Muscle of back (tissue), 13 donors: ENCODE results near the gene CREBZF. TPM values are rescaled to one million over a fixed set of nuclear protein-coding genes. Genes with fewer than 3 reads are reported as not detected.

Experiments
- DNase-seq, 3 donors: peaks; one replicate each; pipeline versions ENCODE4 v3.0.0 to v3.0.0-alpha.2; 2013
- long read RNA-seq, 9 donors: transcript quantifications; one replicate each; lab custom pipeline, GENCODE V29; 2026
- polyA plus RNA-seq, 10 donors: library from polyadenylated mRNA; unstranded; fragments of 120-200 nt; gene quantifications; one replicate each; pipeline ENCODE4 v1.2.1, GENCODE V29; 2013; ENCODE audit not compliant: insufficient read length in 10 of 10

CREBZF gene
- polyA plus RNA-seq, result 10 to 100 TPM; 38.5 to 71.7 (median 50.6) TPM
- long read RNA-seq, donor 1, full-length matches to known transcripts, result 15 of 15 reads
- long read RNA-seq, donor 1, partial matches to known transcripts, result 0 of 15 reads
- long read RNA-seq, donor 1, other reads (novel, unspliced or antisense), result 0 of 15 reads
- long read RNA-seq, donor 2, full-length matches to known transcripts, result 40 of 40 reads
- long read RNA-seq, donor 2, partial matches to known transcripts, result 0 of 40 reads
- long read RNA-seq, donor 2, other reads (novel, unspliced or antisense), result 0 of 40 reads
- long read RNA-seq, donor 3, full-length matches to known transcripts, result 1 of 1 reads
- long read RNA-seq, donor 3, partial matches to known transcripts, result 0 of 1 reads
- long read RNA-seq, donor 3, other reads (novel, unspliced or antisense), result 0 of 1 reads
- long read RNA-seq, donor 4, full-length matches to known transcripts, result 39 of 39 reads
- long read RNA-seq, donor 4, partial matches to known transcripts, result 0 of 39 reads
- long read RNA-seq, donor 4, other reads (novel, unspliced or antisense), result 0 of 39 reads
- long read RNA-seq, donor 5, full-length matches to known transcripts, result 34 of 34 reads
- long read RNA-seq, donor 5, partial matches to known transcripts, result 0 of 34 reads
- long read RNA-seq, donor 5, other reads (novel, unspliced or antisense), result 0 of 34 reads
- long read RNA-seq, donor 6, full-length matches to known transcripts, result 46 of 57 reads
- long read RNA-seq, donor 6, partial matches to known transcripts, result 11 of 57 reads
- long read RNA-seq, donor 6, other reads (novel, unspliced or antisense), result 0 of 57 reads
- long read RNA-seq, donor 7, full-length matches to known transcripts, result 53 of 60 reads
- long read RNA-seq, donor 7, partial matches to known transcripts, result 7 of 60 reads
- long read RNA-seq, donor 7, other reads (novel, unspliced or antisense), result 0 of 60 reads
- long read RNA-seq, donor 8, full-length matches to known transcripts, result 38 of 46 reads
- long read RNA-seq, donor 8, partial matches to known transcripts, result 8 of 46 reads
- long read RNA-seq, donor 8, other reads (novel, unspliced or antisense), result 0 of 46 reads
- long read RNA-seq, donor 9, full-length matches to known transcripts, result 3 of 3 reads
- long read RNA-seq, donor 9, partial matches to known transcripts, result 0 of 3 reads
- long read RNA-seq, donor 9, other reads (novel, unspliced or antisense), result 0 of 3 reads

DNA sequence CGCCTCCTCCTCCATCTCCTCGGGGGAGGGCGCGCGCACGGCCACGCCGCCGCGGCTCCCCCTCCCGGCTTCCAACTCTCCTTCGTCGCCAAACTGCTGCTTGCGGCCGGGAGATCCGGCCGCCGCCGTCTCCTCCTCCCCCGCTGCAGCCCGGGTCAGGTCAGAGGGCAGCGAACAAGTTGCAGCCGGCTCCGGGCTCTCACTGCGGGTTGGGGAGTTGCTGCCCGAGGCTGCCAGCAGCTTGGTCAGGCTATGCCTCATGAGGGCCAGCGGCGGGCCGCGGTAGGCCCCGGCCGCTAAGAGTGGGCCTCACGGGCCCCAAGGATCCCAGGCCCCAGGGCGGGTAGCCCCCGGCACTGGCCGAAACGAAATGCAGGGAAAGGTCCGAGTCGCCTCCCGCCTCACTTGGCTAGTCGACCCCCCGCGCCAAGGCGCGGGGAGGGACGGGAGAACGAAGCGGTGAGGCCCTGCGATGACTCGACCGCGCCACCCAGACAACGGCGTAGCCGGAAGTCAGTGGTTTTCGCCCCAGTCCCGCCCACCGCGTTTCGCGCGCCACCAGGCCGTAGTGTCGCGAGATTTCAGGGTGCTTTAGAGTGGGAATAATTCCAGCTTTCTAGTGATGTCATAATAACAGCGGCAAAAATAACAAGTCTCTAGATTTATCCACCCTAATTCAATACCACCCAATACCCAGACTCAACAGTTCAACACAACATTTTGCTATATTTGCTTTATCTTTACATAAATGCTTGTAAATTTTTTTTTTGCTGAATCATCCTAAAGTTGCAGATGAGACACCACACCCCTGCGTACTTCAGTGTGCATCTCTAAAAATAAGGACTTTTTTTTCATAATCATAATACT is at the start of gene CREBZF:
CREBZF (minus strand) TSS at position 515 of the 867 bp plus-strand sequence; CDS start at position 261, 254 bp downstream.
- peak; percentile 96 to 98 (median 97) for DNase-seq

DNA sequence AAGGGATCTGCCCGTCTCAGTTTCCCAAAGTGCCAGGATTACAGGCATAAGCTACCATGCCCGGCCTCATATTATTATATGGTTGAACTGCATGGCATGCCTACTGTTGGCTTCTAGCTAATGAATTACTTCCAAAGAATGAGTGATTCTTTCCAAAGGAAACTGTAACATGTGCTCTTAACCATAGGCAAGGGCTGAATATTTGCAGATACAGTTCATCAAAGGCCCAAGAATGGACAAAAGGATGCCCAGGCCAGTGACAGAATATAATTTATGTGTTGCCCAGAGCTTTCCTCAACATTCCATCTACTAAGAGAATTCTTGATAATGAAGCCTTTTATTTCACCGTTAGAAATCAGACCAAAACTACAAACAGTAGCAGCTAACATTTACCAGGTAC is 48.0 kb upstream of the CREBZF start:
- no peak for DNase-seq

- DNase-seq, result no peak
Observed at GRCh38 chr11:85710917-85711316, 46.0 kb upstream of the CREBZF start.

DNA sequence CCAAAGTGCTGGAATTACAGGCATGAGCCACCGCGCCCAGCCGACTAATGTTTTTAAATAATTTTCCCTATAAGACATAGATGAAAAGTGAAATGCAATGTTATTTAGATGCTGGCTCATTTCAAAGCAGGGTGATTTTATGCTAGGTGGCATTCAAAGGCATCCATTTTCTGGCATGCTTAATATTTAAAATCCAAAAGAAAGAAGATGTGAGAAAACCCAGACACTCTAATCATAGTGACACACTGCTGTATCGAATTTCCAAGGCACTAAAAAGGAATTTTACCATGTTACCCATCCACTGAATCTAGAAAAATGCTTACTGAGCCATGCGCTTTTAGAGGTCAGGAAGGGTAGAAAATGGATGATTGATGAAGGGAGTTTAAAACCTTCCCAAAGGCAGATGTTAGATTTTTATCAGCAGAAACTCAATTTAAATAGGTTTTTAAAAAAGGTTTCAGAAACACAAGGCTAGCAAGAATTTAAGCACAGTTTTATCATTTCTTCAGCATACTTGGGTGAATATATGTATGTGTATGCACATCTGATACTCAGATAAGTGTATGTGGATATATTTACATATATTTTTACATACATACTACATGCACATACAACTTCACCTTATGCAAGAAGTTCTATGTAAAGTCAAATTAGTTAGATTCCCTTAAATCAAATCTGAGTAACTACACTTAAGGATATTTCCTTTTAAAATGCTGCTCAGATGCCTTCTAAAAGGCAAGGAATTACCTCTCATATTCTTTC is 45.2 kb upstream of the CREBZF start:
- no peak for DNase-seq

DNA sequence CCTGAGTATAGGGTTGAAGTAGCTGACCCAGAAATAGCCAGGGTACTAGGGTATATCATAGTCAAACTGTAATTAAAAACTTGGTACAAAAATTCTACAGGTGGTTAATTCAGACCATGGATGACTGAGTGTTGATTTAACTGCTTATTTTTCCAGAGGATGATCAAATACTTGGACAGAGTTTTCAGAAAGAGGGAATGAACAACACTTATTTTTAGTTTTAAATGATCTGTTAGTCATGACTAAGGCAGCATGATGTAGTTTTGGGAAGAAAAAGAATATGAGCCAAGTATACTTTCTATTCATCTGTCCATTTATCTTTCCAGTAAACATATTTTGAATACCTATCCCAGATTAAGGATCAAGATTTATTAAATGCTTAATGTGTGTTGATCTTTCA is 40.9 kb upstream of the CREBZF start:
- DNase-seq, result no peak

GRCh38 chr11:85704967-85705366 is 40.0 kb upstream of the CREBZF start:
- DNase-seq, result no peak

GRCh38 chr11:85699957-85700741 is 35.2 kb upstream of the CREBZF start:
- no peak for DNase-seq

DNA sequence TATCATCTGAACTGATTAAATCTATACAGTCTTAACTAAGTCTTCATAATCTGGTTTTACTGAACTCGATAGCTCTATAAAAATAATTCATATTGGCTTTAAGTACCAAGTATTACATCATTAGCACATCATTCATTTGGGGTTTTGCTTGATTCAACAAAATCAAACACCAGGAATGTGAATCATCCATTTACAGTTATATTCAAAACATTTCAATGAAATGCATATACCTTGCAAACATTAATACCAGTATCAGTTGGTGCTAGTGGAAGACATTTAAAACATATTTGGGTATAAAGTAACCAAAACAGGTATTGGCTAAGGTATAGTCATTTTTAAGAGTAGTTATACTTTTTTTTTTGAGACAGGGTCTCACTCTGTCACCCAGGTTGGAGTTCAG is 33.3 kb upstream of the CREBZF start:
- DNase-seq, result no peak

DNA sequence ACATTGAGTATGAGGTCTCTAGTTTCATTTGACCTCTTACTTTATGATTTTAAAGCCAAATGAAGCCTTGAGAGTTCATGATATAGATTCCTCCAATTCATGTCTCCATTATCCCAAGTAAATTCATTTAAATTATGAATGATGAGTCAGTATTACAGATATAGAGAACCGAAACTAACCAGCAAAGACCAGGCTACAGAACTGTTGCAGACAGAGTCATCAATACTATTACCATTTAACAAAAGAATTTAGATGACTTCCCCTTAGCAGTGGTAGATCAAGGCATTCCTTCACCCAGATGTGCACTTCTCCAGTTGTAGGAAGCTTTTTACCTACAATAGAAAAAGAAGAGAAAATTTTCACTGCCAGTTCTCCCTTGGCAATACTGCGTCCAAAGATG is 32.8 kb upstream of the CREBZF start:
- no peak for DNase-seq

GRCh38 chr11:85695546-85695945 is 30.6 kb upstream of the CREBZF start:
- no peak for DNase-seq

DNA sequence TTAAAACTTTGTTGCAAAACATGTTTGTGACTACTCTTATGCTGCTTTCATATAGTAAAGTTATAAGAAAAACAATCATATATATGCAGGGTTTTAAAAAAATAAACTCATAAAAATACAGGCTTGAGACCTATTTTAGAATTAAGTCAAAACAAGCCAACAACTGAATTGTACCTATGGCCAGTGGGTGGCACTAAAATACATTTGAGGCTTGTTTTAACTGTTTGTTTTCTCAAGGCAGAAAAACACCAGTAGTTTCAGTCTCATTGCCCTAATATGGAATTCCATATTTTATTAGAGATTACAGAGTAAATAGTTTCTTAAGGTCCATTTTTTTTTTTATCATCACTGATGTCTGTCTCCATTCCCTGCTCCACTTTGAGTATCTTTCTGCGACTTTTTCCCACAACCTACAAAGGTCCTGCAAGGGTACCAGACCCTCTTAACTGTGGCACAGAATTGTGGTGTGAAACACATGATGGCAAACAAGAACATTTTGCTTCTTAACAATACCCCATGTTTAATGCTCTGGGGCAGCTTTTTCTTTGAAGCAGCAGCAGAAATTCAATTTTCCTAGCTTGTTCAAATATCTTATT is 29.6 kb upstream of the CREBZF start:
- DNase-seq, result peak in 2 of 3 donors; percentile 24 to 39

DNA sequence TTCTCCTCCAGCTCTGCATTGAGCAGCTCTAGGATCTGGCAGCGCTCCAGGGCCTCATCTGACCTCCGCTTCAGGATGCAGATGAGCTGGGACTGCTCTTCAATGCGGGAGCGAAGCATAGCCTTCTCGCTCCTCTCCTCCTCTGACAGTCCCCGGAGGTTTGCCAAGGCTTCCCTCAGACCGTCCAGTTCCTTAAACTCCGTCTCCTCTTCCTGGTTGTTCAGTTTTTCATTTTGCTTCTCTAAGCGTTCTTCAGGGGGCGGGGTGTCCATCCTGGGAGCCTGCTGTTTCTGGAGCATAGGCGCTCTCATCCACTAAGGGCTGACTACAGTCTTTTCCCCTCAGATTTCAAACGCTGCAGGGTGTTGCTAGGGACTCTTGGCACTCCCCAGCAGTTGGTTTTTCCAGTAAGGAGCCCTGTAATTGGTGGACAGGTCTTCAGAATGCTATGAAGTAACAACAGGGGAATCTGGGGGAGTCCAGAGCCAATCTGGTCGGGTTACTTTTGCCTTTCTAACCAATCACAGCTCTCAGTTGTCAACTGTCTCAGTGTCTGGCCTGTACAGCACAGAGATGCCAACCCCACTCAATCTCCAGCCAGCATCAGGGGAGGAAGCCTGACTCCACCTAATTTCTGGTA is 21.0 kb upstream of the CREBZF start, which contains the start of gene CCDC89:
CCDC89 (minus strand) TSS at position 376 of the 640 bp plus-strand sequence; CDS start at position 311, 65 bp downstream.
- DNase-seq, result peak; percentile 87 to 95 (median 93)

GRCh38 chr11:85685125-85685819 is 20.3 kb upstream of the CREBZF start:
- peak in 2 of 3 donors; percentile 61 to 87 for DNase-seq

GRCh38 chr11:85682330-85683305 is 17.7 kb upstream of the CREBZF start:
- peak; percentile 65 to 91 (median 81) for DNase-seq

GRCh38 chr11:85680897-85681296 is 16.0 kb upstream of the CREBZF start:
- DNase-seq, result no peak

GRCh38 chr11:85679576-85679975 is 14.6 kb upstream of the CREBZF start:
- DNase-seq, result no peak
